A673 (cell line): ENCODE results near the gene ESRRA. TPM values are rescaled to one million over a fixed set of nuclear protein-coding genes. Genes with fewer than 3 reads are reported as not detected.

Experiments
- BruUV-seq: library from RNA; stranded (reverse); fragments of 400-500 nt; replicated peaks from 2 replicates; lab custom pipeline; 2021; lab: Mats Ljungman, UMichigan
- CTCF ChIA-PET: fragments of 300-600 bp; sonication (Branson Sonifier 250); formaldehyde crosslinking; loops from one replicate; lab custom pipeline; 2022; ENCODE audit warnings: antibody characterized with exemption; lab: Charles Lee
- POLR2A ChIA-PET: fragments of 300-600 bp; sonication (Branson Sonifier 250); formaldehyde crosslinking; loops from one replicate; lab custom pipeline; 2022; ENCODE audit warnings: antibody characterized with exemption; ENCODE audit not compliant: low non-redundant PET; lab: Charles Lee
- DNase-seq: peaks from one replicate; pipeline ENCODE4 v3.0.0-alpha.2; 2015; ENCODE audit warnings: low spot score
- H3K27ac ChIP-seq: fragments of 200-600 bp; sonication (generic); 2 replicates; pipeline ENCODE4 v1.5.1; 2016; ENCODE audit warnings: mixed run types, low read depth, mild to moderate bottlenecking, mixed read lengths, antibody characterized with exemption, low read length; ENCODE audit not compliant: poor library complexity, severe bottlenecking
- H3K27me3 ChIP-seq: fragments of 200-600 bp; sonication (generic); replicated peaks from 2 replicates; pipeline ENCODE4 v1.6.1; 2017; ENCODE audit warnings: mixed run types, low read depth, mild to moderate bottlenecking, mixed read lengths, antibody characterized with exemption, low read length; ENCODE audit not compliant: insufficient read depth, poor library complexity
- H3K36me3 ChIP-seq: fragments of 200-600 bp; sonication (generic); 2 replicates; pipeline ENCODE4 v1.6.1; 2016; ENCODE audit warnings: mixed run types, mild to moderate bottlenecking, mixed read lengths, antibody characterized with exemption, low read length; ENCODE audit not compliant: insufficient read depth, poor library complexity, severe bottlenecking
- H3K4me1 ChIP-seq: fragments of 200-600 bp; sonication (generic); 2 replicates; pipeline ENCODE4 v1.6.1; 2017; ENCODE audit warnings: mixed run types, mild to moderate bottlenecking, mixed read lengths, antibody characterized with exemption, low read length; ENCODE audit not compliant: insufficient read depth, poor library complexity, severe bottlenecking
- H3K4me3 ChIP-seq: fragments of 200-600 bp; sonication (generic); 2 replicates; pipeline ENCODE4 v1.5.1; 2016; ENCODE audit warnings: low read depth, mixed run types, mild to moderate bottlenecking, mixed read lengths, low read length; ENCODE audit not compliant: poor library complexity, severe bottlenecking
- H3K9me3 ChIP-seq: fragments of 200-600 bp; sonication (generic); 2 replicates; pipeline ENCODE4 v1.6.1; 2016; ENCODE audit warnings: mixed run types, low read depth, mild to moderate bottlenecking, mixed read lengths, antibody characterized with exemption, low read length; ENCODE audit not compliant: poor library complexity, severe bottlenecking
- EZH2 ChIP-seq: fragments of 200-600 bp; sonication (generic); IDR thresholded peaks from 2 replicates; pipeline ENCODE4 v1.6.1; 2017; ENCODE audit warnings: borderline replicate concordance, low read depth, mild to moderate bottlenecking, mixed read lengths, antibody characterized with exemption, low read length; ENCODE audit not compliant: poor library complexity, severe bottlenecking
- intact Hi-C: fragments of 100-400 bp; cut with micrococcal nuclease; formaldehyde crosslinking; loops from one replicate; pipeline ENCODE4 v1.10.0; 2022; ENCODE audit not compliant: unreplicated experiment
- total RNA-seq: library from RNA; stranded (reverse); gene quantifications from 2 replicates; pipeline ENCODE4 v1.2.3, GENCODE V29; 2021
- TF ChIP-seq, protein P1 (sequence below): fragments of 300-800, 200-600 bp; sonication (generic); conservative IDR thresholded peaks from 2 replicates; pipeline ENCODE4 v1.5.1; 2017; ENCODE audit warnings: low read depth, mild to moderate bottlenecking, antibody characterized with exemption, low read length, moderate library complexity, mixed read lengths

Gene ESRRA
- total RNA-seq, 1 experiment from 2014 or later: 63.8 TPM

DNA sequence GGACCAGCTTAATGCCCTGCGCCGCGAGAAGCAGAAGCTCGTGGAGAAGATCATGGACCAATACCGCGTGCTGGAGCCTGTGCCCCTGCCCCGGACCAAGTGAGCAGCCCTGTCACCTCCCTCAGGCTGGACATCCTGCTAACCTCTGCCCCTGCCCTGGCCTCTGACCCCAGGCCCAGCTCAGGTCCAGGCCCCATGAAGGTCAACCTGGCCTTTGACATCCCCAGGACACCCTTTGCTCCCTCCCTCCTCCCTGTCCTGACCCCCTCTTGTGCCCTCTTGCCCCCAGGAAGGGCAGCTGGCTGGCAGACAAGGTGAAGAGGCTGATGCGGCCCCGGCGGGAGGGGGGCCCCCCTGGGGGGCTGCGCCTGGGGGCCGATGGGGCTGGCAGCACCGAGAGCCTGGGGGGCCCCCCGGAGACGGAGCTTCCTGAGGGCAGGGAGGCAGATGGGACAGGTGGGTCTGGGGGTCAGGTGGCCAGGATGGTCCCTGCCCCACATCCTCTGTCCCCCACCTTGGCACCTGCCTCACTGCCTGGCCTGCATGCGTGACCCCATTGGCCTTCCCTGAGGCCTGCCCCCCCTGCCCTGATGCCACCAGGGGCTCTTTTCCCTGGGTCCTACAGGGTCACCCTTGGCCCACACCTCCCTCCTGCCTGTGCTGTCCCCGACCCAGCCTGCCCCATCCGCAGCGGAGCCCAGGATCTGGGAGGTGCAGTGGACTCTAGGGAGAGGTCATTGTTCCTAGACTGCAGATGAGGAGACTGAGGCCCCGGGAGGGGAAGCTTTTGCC is 48.6 kb downstream of the ESRRA start:
- intact Hi-C loops: loop anchor here (2.0 kb wide), 1 partner anchor 149 kb away; no protein-coding TSS in a partner anchor
- H3K4me1 ChIP-seq: peaks cover 20% of the 10 kb centered on the region
- no peak for TF ChIP-seq EZH2
- TF ChIP-seq, protein P1, sequence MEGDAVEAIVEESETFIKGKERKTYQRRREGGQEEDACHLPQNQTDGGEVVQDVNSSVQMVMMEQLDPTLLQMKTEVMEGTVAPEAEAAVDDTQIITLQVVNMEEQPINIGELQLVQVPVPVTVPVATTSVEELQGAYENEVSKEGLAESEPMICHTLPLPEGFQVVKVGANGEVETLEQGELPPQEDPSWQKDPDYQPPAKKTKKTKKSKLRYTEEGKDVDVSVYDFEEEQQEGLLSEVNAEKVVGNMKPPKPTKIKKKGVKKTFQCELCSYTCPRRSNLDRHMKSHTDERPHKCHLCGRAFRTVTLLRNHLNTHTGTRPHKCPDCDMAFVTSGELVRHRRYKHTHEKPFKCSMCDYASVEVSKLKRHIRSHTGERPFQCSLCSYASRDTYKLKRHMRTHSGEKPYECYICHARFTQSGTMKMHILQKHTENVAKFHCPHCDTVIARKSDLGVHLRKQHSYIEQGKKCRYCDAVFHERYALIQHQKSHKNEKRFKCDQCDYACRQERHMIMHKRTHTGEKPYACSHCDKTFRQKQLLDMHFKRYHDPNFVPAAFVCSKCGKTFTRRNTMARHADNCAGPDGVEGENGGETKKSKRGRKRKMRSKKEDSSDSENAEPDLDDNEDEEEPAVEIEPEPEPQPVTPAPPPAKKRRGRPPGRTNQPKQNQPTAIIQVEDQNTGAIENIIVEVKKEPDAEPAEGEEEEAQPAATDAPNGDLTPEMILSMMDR: no peak
- H3K36me3 ChIP-seq: no peaks in the 10 kb centered on the region
- H3K27ac ChIP-seq: no peak overlapping the region
- DNase-seq: no peak
- BruUV-seq: no TSS peak
- H3K9me3 ChIP-seq: no peaks in the 10 kb centered on the region
- CTCF ChIA-PET: interaction anchor here (0.7 to 2.7 kb wide), 9 partner anchors 9 to 265 kb away, joined by 3 to 29 read pairs (median 11); partner anchors contain the start of genes PRDX5 and TRMT112
- POLR2A ChIA-PET: no interaction called here
- no peak overlapping the region for H3K4me3 ChIP-seq
- no peaks in the 10 kb centered on the region for H3K27me3 ChIP-seq

DNA sequence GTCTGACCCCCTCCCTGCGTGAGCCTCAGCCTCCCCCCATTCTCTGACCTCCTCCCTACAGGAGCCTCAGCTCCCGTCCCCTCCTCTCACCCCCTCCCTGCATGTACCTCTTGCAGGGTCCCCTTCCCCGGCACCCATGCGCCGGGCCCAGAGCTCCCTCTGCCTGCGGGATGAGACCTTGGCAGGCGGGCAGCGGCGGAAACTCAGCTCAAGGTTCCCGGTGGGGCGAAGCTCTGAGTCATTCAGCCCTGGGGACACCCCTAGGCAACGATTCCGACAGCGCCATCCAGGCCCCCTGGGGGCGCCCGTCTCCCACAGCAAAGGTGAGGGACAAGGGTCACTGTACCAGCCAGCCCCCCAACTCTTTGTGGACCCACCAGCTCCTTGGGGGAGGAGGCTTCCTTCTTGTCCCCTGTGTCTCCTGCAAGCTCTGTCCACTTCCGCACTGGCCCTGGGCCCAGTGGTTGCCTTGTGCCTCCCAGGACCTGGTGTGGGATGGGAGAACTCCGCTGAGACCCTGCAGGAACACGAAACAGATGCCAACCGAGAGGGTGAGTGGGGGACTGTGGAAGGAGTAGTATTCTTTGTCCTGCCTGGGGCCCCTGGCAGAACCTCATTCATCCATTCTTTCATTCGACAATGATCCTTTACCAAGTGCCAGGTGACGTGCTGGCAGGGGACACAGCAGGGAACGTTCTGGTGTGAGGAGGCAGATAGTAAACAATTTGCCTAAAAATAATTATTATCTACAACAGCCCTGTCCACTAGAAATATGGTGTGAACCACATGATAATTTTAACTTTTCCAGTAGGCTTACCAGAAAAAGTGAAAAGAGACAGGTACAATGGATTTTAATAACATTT is 50.0 kb downstream of the ESRRA start:
- Histone ChIP-seq H3K4me1 (peaks cover 29% of the 10 kb centered on the region), H3K4me3 (no peak overlapping the region), H3K27me3 (no peaks in the 10 kb centered on the region), H3K36me3 (peaks cover under 1% of the 10 kb centered on the region), H3K9me3 (no peaks in the 10 kb centered on the region), H3K27ac (no peak overlapping the region)
- TF ChIP-seq, protein P1: peak; percentile 99
- TF ChIP-seq EZH2: no peak
- ChIA-PET POLR2A (interaction anchor here (0.5 to 0.6 kb wide), 2 partner anchors 50 to 1347 kb away, joined by 7 to 14 read pairs; no protein-coding TSS in a partner anchor), CTCF (interaction anchor here (0.5 to 2.7 kb wide), 27 partner anchors 10 to 397 kb away, joined by 3 to 29 read pairs (median 4); partner anchors contain the start of genes FERMT3, FKBP2, PRDX5 and TRMT112)
- intact Hi-C loops: loop anchor here (2.0 kb wide), 1 partner anchor 151 kb away; no protein-coding TSS in a partner anchor
- DNase-seq: peak; percentile 93
- no TSS peak for BruUV-seq
